HL-60 (cell line): Measurements from ENCODE around the gene SDF2.

Experiments used
- CTCF ChIP-seq: IDR thresholded peaks from one replicate; pipeline ENCODE4 v1.5.1; 2011; ENCODE audit warnings: low read length, control low read depth, inconsistent platforms; ENCODE audit not compliant: insufficient read depth
- POLR2AphosphoS5 ChIP-seq: IDR thresholded peaks from 2 replicates; pipeline ENCODE4 v1.6.1; 2012; ENCODE audit warnings: low read depth
- SPI1 ChIP-seq: IDR thresholded peaks from 2 replicates; pipeline ENCODE4 v1.6.1; 2012; ENCODE audit warnings: low read depth, mild to moderate bottlenecking, borderline replicate concordance
- TF ChIP-seq, protein P1 (sequence below): IDR thresholded peaks from 2 replicates; pipeline ENCODE4 v1.6.1; 2012; ENCODE audit warnings: low read depth; ENCODE audit not compliant: insufficient replicate concordance

GRCh38 chr17:28682655-28683054, 20.9 kb upstream of the SDF2 start:
- TF ChIP-seq CTCF: no peak
- no peak for TF ChIP-seq POLR2AphosphoS5
- TF ChIP-seq, protein P1, sequence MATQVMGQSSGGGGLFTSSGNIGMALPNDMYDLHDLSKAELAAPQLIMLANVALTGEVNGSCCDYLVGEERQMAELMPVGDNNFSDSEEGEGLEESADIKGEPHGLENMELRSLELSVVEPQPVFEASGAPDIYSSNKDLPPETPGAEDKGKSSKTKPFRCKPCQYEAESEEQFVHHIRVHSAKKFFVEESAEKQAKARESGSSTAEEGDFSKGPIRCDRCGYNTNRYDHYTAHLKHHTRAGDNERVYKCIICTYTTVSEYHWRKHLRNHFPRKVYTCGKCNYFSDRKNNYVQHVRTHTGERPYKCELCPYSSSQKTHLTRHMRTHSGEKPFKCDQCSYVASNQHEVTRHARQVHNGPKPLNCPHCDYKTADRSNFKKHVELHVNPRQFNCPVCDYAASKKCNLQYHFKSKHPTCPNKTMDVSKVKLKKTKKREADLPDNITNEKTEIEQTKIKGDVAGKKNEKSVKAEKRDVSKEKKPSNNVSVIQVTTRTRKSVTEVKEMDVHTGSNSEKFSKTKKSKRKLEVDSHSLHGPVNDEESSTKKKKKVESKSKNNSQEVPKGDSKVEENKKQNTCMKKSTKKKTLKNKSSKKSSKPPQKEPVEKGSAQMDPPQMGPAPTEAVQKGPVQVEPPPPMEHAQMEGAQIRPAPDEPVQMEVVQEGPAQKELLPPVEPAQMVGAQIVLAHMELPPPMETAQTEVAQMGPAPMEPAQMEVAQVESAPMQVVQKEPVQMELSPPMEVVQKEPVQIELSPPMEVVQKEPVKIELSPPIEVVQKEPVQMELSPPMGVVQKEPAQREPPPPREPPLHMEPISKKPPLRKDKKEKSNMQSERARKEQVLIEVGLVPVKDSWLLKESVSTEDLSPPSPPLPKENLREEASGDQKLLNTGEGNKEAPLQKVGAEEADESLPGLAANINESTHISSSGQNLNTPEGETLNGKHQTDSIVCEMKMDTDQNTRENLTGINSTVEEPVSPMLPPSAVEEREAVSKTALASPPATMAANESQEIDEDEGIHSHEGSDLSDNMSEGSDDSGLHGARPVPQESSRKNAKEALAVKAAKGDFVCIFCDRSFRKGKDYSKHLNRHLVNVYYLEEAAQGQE: no peak
- no peak for TF ChIP-seq SPI1
